NCI-H748 (cell line): ENCODE data around the gene SLC9A3.

Experiments used
- DNase-seq: peaks from one replicate; lab custom pipeline; 2025; ENCODE audit not compliant: unreplicated experiment; lab: John Stamatoyannopoulos, UW

SLC9A3 gene

GRCh38 chr5:526456-527088 is 2.3 kb upstream of the SLC9A3 start:
- no peak for DNase-seq

- no peak for DNase-seq
Observed at GRCh38 chr5:525916-526315, 1.7 kb upstream of the SLC9A3 start.

GRCh38 chr5:524973-525761 is 918 bp upstream of the SLC9A3 start:
- DNase-seq: peak; percentile 33

- peak; percentile 83 for DNase-seq
Observed at GRCh38 chr5:523441-524222, 617 bp downstream of the SLC9A3 start.

- DNase-seq: peak; percentile 91
Observed at GRCh38 chr5:522899-523440, 1.3 kb downstream of the SLC9A3 start.

- peak; percentile 72 for DNase-seq
Observed at GRCh38 chr5:522116-522515, 2.1 kb downstream of the SLC9A3 start.

- DNase-seq: no peak
Observed at GRCh38 chr5:521680-522079, 2.6 kb downstream of the SLC9A3 start.

- DNase-seq: no peak
Observed at GRCh38 chr5:520850-521226, 3.4 kb downstream of the SLC9A3 start.

GRCh38 chr5:520196-520849 is 3.9 kb downstream of the SLC9A3 start:
- DNase-seq: no peak

- no peak for DNase-seq
Observed at GRCh38 chr5:518721-519120, 5.5 kb downstream of the SLC9A3 start.

GRCh38 chr5:517535-518100 is 6.6 kb downstream of the SLC9A3 start:
- DNase-seq: no peak

GRCh38 chr5:516980-517379 is 7.3 kb downstream of the SLC9A3 start:
- DNase-seq: no peak

- DNase-seq: no peak
Observed at GRCh38 chr5:516338-516925, 7.8 kb downstream of the SLC9A3 start.

GRCh38 chr5:515273-515836 is 8.9 kb downstream of the SLC9A3 start:
- no peak for DNase-seq

- no peak for DNase-seq
Observed at GRCh38 chr5:514673-515072, 9.6 kb downstream of the SLC9A3 start.

GRCh38 chr5:514101-514485 is 10.2 kb downstream of the SLC9A3 start:
- DNase-seq: no peak

- no peak for DNase-seq
Observed at GRCh38 chr5:513216-514100, 10.8 kb downstream of the SLC9A3 start.

GRCh38 chr5:511476-511875 is 12.8 kb downstream of the SLC9A3 start:
- DNase-seq: no peak

- DNase-seq: no peak
Observed at GRCh38 chr5:510521-510920, 13.7 kb downstream of the SLC9A3 start.
